A549 (cell line): ENCODE results near the gene SDHAF4. TPM values are rescaled to one million over a fixed set of nuclear protein-coding genes. Genes with fewer than 3 reads are reported as not detected.

Experiments used
- ATAC-seq, 2 experiments: fragments of 200-7000 bp in 1 of 2; fragments of >200 bp in 1 of 2; cut with Nextera tagmentation in 1 of 2; cut with Tn5 transposase in 1 of 2; 3 replicates each; pipeline versions ENCODE4 v1.8.0 to v1.9.1; 2018 to 2020; ENCODE audit warnings: mild to moderate bottlenecking in 1 of 2, moderate library complexity in 1 of 2
- CTCF ChIA-PET: fragments of 300-600 bp; sonication (Branson Sonifier 250); formaldehyde crosslinking; extraction: SDS; loops from one replicate; lab custom pipeline; 2021; ENCODE audit warnings: antibody characterized with exemption, inconsistent platforms; lab: Yijun Ruan, JAX
- POLR2A ChIA-PET: fragments of 350-600 bp; formaldehyde crosslinking; extraction: SDS; loops from one replicate; lab custom pipeline; 2021; ENCODE audit warnings: antibody characterized with exemption, inconsistent platforms; lab: Yijun Ruan, JAX
- DNase-seq, 2 experiments: peaks; one replicate each; pipeline versions ENCODE4 v3.0.0 to v3.0.0-alpha.2; 2011 to 2016; ENCODE audit warnings: low read depth in 1 of 2, low spot score in 1 of 2
- FAIRE-seq: peaks from 2 replicates; lab custom pipeline; 2011; peaks lifted over from hg19 to GRCh38; lab: Jason Lieb, UNC
- H3K27ac ChIP-seq, 2 experiments: fragments of >200 bp; sonication (Bioruptor Twin); formaldehyde crosslinking; 3 replicates each; pipeline ENCODE4 v1.5.1; 2016 to 2017
- H3K4me1 ChIP-seq: fragments of >200 bp; sonication (Bioruptor Twin); formaldehyde crosslinking; 3 replicates; pipeline ENCODE4 v1.6.1; 2016
- H3K4me2 ChIP-seq: fragments of >200 bp; sonication (Bioruptor Twin); formaldehyde crosslinking; 3 replicates; pipeline ENCODE4 v1.6.1; 2016
- H3K4me3 ChIP-seq: fragments of >200 bp; sonication (Bioruptor Twin); formaldehyde crosslinking; 3 replicates; pipeline ENCODE4 v1.5.1; 2016
- H3K9me3 ChIP-seq: fragments of >200 bp; sonication (Bioruptor Twin); formaldehyde crosslinking; 3 replicates; pipeline ENCODE4 v1.6.1; 2016
- CBX2 ChIP-seq: fragments of 200-600 bp; sonication (generic); IDR thresholded peaks from 2 replicates; pipeline ENCODE4 v1.6.1; 2016; ENCODE audit warnings: low read depth, mild to moderate bottlenecking, borderline replicate concordance
- CTCF ChIP-seq: fragments of >200 bp; sonication (Bioruptor Twin); formaldehyde crosslinking; IDR thresholded peaks from 3 replicates; pipeline ENCODE4 v1.5.1; 2016
- E2F6 ChIP-seq: IDR thresholded peaks from 2 replicates; pipeline ENCODE4 v1.6.1; 2012; ENCODE audit warnings: low read depth, borderline replicate concordance
- EHMT2 ChIP-seq: fragments of 200-600 bp; sonication (generic); IDR thresholded peaks from 2 replicates; pipeline ENCODE4 v1.6.1; 2016; ENCODE audit warnings: antibody characterized with exemption, low read depth, mild to moderate bottlenecking, moderate library complexity
- ELK1 ChIP-seq: fragments of 150-350 bp; IDR thresholded peaks from 2 replicates; pipeline ENCODE4 v1.6.1; 2014; ENCODE audit warnings: low read depth, mild to moderate bottlenecking, low read length
- FOSB ChIP-seq: fragments of 250-450 bp; sonication (Bioruptor Pico); IDR thresholded peaks from 2 replicates; pipeline ENCODE4 v1.5.0; 2020; ENCODE audit warnings: mild to moderate bottlenecking, moderate library complexity
- FOXS1 ChIP-seq: fragments of 250-450 bp; sonication (Bioruptor Pico); IDR thresholded peaks from 2 replicates; pipeline ENCODE4 v1.5.0; 2020; ENCODE audit warnings: mild to moderate bottlenecking, moderate library complexity
- HES2 ChIP-seq: fragments of >200 bp; sonication (Bioruptor Twin); formaldehyde crosslinking; IDR thresholded peaks from 2 replicates; pipeline ENCODE4 v1.6.1; 2016
- HEYL ChIP-seq: fragments of 250-450 bp; sonication (Bioruptor Pico); IDR thresholded peaks from 2 replicates; pipeline ENCODE4 v1.8.0; 2021; ENCODE audit warnings: mild to moderate bottlenecking, moderate library complexity
- HOXB13 ChIP-seq: fragments of 250-450 bp; sonication (Bioruptor Pico); IDR thresholded peaks from 2 replicates; pipeline ENCODE4 v1.5.0; 2020; ENCODE audit warnings: low read depth, mild to moderate bottlenecking, moderate library complexity
- JUN ChIP-seq, 2 experiments: fragments of >200 bp; sonication (Bioruptor Twin); formaldehyde crosslinking; IDR thresholded peaks; 2 replicates in 1 of 2; 3 replicates in 1 of 2; pipeline ENCODE4 v1.6.1; 2016 to 2017
- KDM5A ChIP-seq: fragments of 200-600 bp; sonication (generic); IDR thresholded peaks from 2 replicates; pipeline ENCODE4 v1.6.1; 2016; ENCODE audit warnings: antibody characterized with exemption, mild to moderate bottlenecking
- MYC ChIP-seq: IDR thresholded peaks from 2 replicates; pipeline ENCODE4 v1.6.1; 2012; ENCODE audit warnings: mild to moderate bottlenecking, inconsistent platforms, low read length, improper control_type of control experiment, borderline replicate concordance
- PHF8 ChIP-seq: fragments of 200-600 bp; sonication (generic); IDR thresholded peaks from 2 replicates; pipeline ENCODE4 v1.6.1; 2016; ENCODE audit warnings: low read depth, mild to moderate bottlenecking, antibody characterized with exemption, moderate library complexity, borderline replicate concordance
- POLR2A ChIP-seq: IDR thresholded peaks from 2 replicates; pipeline ENCODE4 v1.6.1; 2012; ENCODE audit warnings: mild to moderate bottlenecking, low read length
- REST ChIP-seq: fragments of 200-600 bp; sonication (generic); IDR thresholded peaks from 2 replicates; pipeline ENCODE4 v1.6.1; 2016; ENCODE audit warnings: antibody characterized with exemption, mild to moderate bottlenecking, moderate library complexity
- RNF2 ChIP-seq: fragments of 200-600 bp; sonication (generic); IDR thresholded peaks from 2 replicates; pipeline ENCODE4 v1.6.1; 2016; ENCODE audit warnings: low read depth, mild to moderate bottlenecking, antibody characterized with exemption, moderate library complexity, borderline replicate concordance
- TFCP2L1 ChIP-seq: fragments of 250-450 bp; sonication (Bioruptor Pico); IDR thresholded peaks from 2 replicates; pipeline ENCODE4 v1.5.0; 2021; ENCODE audit warnings: mild to moderate bottlenecking
- USF2 ChIP-seq: fragments of 450-650 bp; IDR thresholded peaks from 2 replicates; pipeline ENCODE4 v1.6.1; 2014; ENCODE audit warnings: antibody characterized with exemption
- ZFP36 ChIP-seq: fragments of 450-650 bp; IDR thresholded peaks from 2 replicates; pipeline ENCODE4 v1.6.1; 2014; ENCODE audit warnings: borderline replicate concordance; ENCODE audit not compliant: partially characterized antibody
- WGBS: methylation state at CpG from one replicate; pipeline ENCODE4 v1.1.6; 2017; ENCODE audit errors: missing lambda C conversion rate; 5-methylcytosine and 5-hydroxymethylcytosine counted together
- polyA plus RNA-seq, 4 experiments: library from polyadenylated mRNA; depleted of rRNA in 3 of 4; stranded (reverse); fragments of >200 nt; fragmentation: RNase III in 1 of 4; extraction: RNeasy Plus Mini Kit Qiagen cat#74134 plus additional on column Dnase treatment in 1 of 4; gene quantifications; 2 replicates in 3 of 4; 3 replicates in 1 of 4; pipeline ENCODE4 v1.2.3, GENCODE V29; 2011 to 2017
- TF ChIP-seq, protein P1 (sequence below): fragments of 250-450 bp; sonication (Bioruptor Pico); IDR thresholded peaks from 2 replicates; pipeline ENCODE4 v1.5.0; 2021; ENCODE audit warnings: mild to moderate bottlenecking, moderate library complexity, borderline replicate concordance

The SDHAF4 gene
- polyA plus RNA-seq, 2 of the 4 experiments (the other 2 are of a cell fraction), result 9.6 to 14.1 TPM

DNA sequence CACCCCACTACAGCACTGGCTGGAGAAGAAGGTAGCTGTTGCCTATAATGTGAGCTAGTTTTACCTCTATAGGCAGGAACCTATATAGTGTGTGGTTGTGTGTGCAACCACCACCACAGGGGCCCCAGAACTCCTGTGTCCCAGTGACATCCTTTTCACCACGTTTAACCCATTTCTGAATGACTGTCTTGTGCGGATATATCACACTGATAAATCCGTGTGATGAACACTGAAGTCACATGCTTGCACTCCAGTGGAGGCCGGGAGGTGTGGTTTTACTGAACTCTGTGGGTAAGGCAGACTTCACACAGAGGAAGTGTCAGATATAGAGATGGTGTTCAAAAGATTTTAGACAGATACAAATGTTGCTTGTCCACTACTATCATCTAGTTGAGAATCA is 32.5 kb downstream of the SDHAF4 start (continued):
- no peak for TF ChIP-seq CTCF

GRCh38 chr6:70601014-70601413 is 34.3 kb downstream of the SDHAF4 start:
- TF ChIP-seq ELK1, result no peak
- no peak for TF ChIP-seq HEYL
- TF ChIP-seq USF2, result no peak
- TF ChIP-seq HES2, result no peak
- no peak for TF ChIP-seq KDM5A
- no peak for TF ChIP-seq EHMT2
- no peak for TF ChIP-seq E2F6
- no peak for TF ChIP-seq ZFP36
- TF ChIP-seq FOXS1, result no peak
- TF ChIP-seq JUN (IDR thresholded peaks at IDR 0.05), result no peak
- no peak for TF ChIP-seq FOSB
- no peak for TF ChIP-seq POLR2A
- TF ChIP-seq, protein P1, sequence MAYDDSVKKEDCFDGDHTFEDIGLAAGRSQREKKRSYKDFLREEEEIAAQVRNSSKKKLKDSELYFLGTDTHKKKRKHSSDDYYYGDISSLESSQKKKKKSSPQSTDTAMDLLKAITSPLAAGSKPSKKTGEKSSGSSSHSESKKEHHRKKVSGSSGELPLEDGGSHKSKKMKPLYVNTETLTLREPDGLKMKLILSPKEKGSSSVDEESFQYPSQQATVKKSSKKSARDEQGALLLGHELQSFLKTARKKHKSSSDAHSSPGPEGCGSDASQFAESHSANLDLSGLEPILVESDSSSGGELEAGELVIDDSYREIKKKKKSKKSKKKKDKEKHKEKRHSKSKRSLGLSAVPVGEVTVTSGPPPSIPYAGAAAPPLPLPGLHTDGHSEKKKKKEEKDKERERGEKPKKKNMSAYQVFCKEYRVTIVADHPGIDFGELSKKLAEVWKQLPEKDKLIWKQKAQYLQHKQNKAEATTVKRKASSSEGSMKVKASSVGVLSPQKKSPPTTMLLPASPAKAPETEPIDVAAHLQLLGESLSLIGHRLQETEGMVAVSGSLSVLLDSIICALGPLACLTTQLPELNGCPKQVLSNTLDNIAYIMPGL, result no peak
- no peak for TF ChIP-seq PHF8
- no peak for TF ChIP-seq REST
- TF ChIP-seq HOXB13 (CRISPR knock-in tag), result no peak
- TF ChIP-seq RNF2, result no peak
- no peak for TF ChIP-seq MYC
- no peak for TF ChIP-seq TFCP2L1 (CRISPR knock-in tag)
- no peak for TF ChIP-seq CBX2
- TF ChIP-seq, all 56 proteins: peak for 0
- FAIRE-seq (no peak), ATAC-seq (no peak), DNase-seq (no peak)
- Histone ChIP-seq H3K4me2 (no peak overlapping the region), H3K9me3 (no peaks in the 10 kb centered on the region), H3K27ac (no peak overlapping the region), H3K4me1 (no peaks in the 10 kb centered on the region), H3K4me3 (no peak overlapping the region)
- ChIA-PET POLR2A (interaction anchor here (0.6 kb wide), 1 partner anchor 31 kb away, joined by 3 read pairs; no protein-coding TSS in a partner anchor), CTCF (no interaction called here)
- WGBS, result 90% methylated on average over 3 of the region's 3 CpGs
